GM23338 (cell line): ENCODE results near the gene USP43.

ENCODE experiments used
- CREB1 ChIP-seq: fragments of 250-450 bp; sonication (Bioruptor Pico); IDR thresholded peaks from 2 replicates; pipeline ENCODE4 v1.5.0; 2020; ENCODE audit warnings: low read depth, mild to moderate bottlenecking, moderate library complexity
- EZH2 ChIP-seq: fragments of 200-600 bp; sonication (generic); IDR thresholded peaks from one replicate; pipeline ENCODE4 v1.8.0; 2017; ENCODE audit warnings: antibody characterized with exemption, mild to moderate bottlenecking, low read depth; ENCODE audit not compliant: unreplicated experiment
- EZH2phosphoT487 ChIP-seq: fragments of 200-600 bp; sonication (generic); IDR thresholded peaks from one replicate; pipeline ENCODE4 v1.8.1; 2018; ENCODE audit warnings: antibody characterized with exemption; ENCODE audit not compliant: unreplicated experiment
- POLR2AphosphoS5 ChIP-seq: IDR thresholded peaks from 2 replicates; pipeline ENCODE4 v1.6.1; 2016; ENCODE audit warnings: antibody characterized with exemption, low read depth
- REST ChIP-seq: IDR thresholded peaks from one replicate; pipeline ENCODE4 v1.6.1; 2018; ENCODE audit warnings: antibody characterized with exemption; ENCODE audit not compliant: unreplicated experiment
- STAT1 ChIP-seq: IDR thresholded peaks from one replicate; pipeline ENCODE4 v1.6.1; 2016; ENCODE audit warnings: antibody characterized with exemption; ENCODE audit not compliant: unreplicated experiment
- ZNF114 ChIP-seq: fragments of 250-450 bp; sonication (Bioruptor Pico); IDR thresholded peaks from 2 replicates; pipeline ENCODE4 v1.5.0; 2020; ENCODE audit warnings: mild to moderate bottlenecking, moderate library complexity
- ZNF331 ChIP-seq: fragments of 250-450 bp; sonication (Bioruptor Pico); IDR thresholded peaks from 2 replicates; pipeline ENCODE4 v1.5.0; 2020; ENCODE audit warnings: low read depth, mild to moderate bottlenecking, moderate library complexity
- TF ChIP-seq, protein P1 (sequence below), 2 experiments: fragments of 200-600 bp in 1 of 2; sonication (generic) in 1 of 2; conservative IDR thresholded peaks; 2 replicates each; pipeline versions ENCODE4 v1.5.1 to v1.6.1; 2016 to 2017; ENCODE audit warnings: antibody characterized with exemption in 2 of 2, low read depth in 2 of 2, mild to moderate bottlenecking in 2 of 2, moderate library complexity in 1 of 2
- TF ChIP-seq, protein P2 (sequence below): IDR thresholded peaks from 2 replicates; pipeline ENCODE4 v1.6.1; 2016; ENCODE audit warnings: antibody characterized with exemption

DNA sequence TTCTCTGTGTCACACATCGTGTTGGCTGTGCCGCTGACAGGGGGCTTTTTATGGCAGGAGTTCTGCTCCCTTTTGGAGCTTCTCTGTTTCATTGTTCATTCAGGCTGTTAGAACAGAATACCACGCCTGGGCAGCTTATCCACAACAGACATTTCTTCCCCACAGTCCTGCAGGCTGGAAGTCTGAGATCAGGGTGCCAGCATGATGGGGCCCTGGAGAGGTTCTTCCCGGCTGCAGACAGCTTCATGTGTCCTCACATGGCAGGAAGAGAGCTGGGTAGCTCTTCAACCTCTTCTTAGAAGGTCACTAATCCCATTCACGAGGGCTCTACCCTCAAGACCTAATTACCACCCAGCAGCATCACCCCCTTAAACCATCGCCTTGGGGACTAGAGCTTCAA lies 81.0 kb downstream of the USP43 start:
- TF ChIP-seq POLR2AphosphoS5 (no peak), EZH2 (no peak), CREB1 (CRISPR knock-in tag) (no peak), ZNF331 (CRISPR knock-in tag) (no peak), REST (no peak), EZH2phosphoT487 (no peak), STAT1 (no peak), ZNF114 (CRISPR knock-in tag) (no peak)
- TF ChIP-seq, protein P1, sequence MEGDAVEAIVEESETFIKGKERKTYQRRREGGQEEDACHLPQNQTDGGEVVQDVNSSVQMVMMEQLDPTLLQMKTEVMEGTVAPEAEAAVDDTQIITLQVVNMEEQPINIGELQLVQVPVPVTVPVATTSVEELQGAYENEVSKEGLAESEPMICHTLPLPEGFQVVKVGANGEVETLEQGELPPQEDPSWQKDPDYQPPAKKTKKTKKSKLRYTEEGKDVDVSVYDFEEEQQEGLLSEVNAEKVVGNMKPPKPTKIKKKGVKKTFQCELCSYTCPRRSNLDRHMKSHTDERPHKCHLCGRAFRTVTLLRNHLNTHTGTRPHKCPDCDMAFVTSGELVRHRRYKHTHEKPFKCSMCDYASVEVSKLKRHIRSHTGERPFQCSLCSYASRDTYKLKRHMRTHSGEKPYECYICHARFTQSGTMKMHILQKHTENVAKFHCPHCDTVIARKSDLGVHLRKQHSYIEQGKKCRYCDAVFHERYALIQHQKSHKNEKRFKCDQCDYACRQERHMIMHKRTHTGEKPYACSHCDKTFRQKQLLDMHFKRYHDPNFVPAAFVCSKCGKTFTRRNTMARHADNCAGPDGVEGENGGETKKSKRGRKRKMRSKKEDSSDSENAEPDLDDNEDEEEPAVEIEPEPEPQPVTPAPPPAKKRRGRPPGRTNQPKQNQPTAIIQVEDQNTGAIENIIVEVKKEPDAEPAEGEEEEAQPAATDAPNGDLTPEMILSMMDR (conservative IDR thresholded peaks at IDR 0.05; ENCODE audit: low read depth in 2 of 2) = no peak
- TF ChIP-seq, protein P2, sequence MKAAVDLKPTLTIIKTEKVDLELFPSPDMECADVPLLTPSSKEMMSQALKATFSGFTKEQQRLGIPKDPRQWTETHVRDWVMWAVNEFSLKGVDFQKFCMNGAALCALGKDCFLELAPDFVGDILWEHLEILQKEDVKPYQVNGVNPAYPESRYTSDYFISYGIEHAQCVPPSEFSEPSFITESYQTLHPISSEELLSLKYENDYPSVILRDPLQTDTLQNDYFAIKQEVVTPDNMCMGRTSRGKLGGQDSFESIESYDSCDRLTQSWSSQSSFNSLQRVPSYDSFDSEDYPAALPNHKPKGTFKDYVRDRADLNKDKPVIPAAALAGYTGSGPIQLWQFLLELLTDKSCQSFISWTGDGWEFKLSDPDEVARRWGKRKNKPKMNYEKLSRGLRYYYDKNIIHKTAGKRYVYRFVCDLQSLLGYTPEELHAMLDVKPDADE = no peak
